Measurements from ENCODE around the gene ABCD4. TPM values are rescaled to one million over a fixed set of nuclear protein-coding genes. Genes with fewer than 3 reads are reported as not detected.

The ABCD4 gene
- total RNA-seq, 4 donors from 2014 or later, result 45.2 to 79.5 (median 62.0) TPM

DNA sequence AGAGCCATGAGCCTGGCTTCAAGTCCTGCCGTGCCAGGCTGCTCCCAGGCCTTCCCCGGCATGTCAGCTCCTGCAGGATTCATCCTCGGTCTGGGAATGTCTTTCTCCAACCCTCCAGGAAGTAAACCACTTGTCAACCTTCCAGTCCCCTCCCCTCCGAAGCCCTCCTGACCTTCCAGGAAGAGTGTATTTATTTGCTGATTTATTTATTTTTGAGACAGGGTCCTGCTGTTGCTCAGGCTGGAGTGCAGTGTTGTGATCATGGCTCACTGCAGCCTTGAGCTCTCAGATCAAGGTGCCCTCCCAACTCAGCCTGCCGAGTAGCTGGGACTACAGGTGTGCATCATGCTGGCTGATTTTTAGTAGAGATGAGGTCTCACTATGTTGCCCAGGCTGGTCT is 38.8 kb downstream of the ABCD4 start:
- Histone ChIP-seq H3K36me3 (no peaks in the 10 kb centered on the region), H3K27ac (no peak overlapping the region), H3K27me3 (no peaks in the 10 kb centered on the region), H3K4me1 (no peaks in the 10 kb centered on the region), H3K9me3 (no peaks in the 10 kb centered on the region), H3K4me3 (replicated peaks in 1 of 3) (no peak overlapping the region)
- no peak for DNase-seq
- TF ChIP-seq, protein P1, sequence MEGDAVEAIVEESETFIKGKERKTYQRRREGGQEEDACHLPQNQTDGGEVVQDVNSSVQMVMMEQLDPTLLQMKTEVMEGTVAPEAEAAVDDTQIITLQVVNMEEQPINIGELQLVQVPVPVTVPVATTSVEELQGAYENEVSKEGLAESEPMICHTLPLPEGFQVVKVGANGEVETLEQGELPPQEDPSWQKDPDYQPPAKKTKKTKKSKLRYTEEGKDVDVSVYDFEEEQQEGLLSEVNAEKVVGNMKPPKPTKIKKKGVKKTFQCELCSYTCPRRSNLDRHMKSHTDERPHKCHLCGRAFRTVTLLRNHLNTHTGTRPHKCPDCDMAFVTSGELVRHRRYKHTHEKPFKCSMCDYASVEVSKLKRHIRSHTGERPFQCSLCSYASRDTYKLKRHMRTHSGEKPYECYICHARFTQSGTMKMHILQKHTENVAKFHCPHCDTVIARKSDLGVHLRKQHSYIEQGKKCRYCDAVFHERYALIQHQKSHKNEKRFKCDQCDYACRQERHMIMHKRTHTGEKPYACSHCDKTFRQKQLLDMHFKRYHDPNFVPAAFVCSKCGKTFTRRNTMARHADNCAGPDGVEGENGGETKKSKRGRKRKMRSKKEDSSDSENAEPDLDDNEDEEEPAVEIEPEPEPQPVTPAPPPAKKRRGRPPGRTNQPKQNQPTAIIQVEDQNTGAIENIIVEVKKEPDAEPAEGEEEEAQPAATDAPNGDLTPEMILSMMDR (IDR thresholded peaks at IDR 0.05), result no peak
- TF ChIP-seq POLR2A (IDR thresholded peaks at IDR 0.05), result no peak
- 63 to 73% methylated on average over 5 of the region's 5 CpGs for WGBS, 2 donors
- intact Hi-C loops (cut with DNase I), result no loop called here

DNA sequence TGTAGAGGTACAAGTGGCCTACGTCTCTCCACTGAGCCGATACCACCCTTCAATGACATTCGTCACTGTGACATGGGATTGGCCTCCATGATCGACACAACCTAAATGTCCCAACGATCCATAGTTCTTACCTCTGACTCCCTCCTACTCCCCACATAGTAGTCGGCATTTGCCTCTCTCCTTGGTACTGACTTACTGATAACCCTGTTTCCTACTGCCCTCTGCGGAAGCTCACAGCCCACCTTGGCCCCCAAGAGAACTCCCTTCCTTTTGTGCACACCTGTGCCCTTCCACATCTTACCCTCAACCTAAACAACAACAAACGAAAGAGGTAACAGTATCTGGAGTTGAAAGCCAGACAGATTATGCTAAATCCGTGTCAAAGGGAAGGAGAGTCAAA is 39.6 kb downstream of the ABCD4 start:
- Histone ChIP-seq H3K27ac (no peak overlapping the region), H3K27me3 (no peaks in the 10 kb centered on the region), H3K9me3 (no peaks in the 10 kb centered on the region), H3K36me3 (no peaks in the 10 kb centered on the region), H3K4me3 (replicated peaks in 1 of 3) (no peak overlapping the region), H3K4me1 (no peaks in the 10 kb centered on the region)
- DNase-seq, result no peak
- intact Hi-C loops (cut with DNase I), result no loop called here
- TF ChIP-seq, protein P1 (IDR thresholded peaks at IDR 0.05), result no peak
- TF ChIP-seq POLR2A (IDR thresholded peaks at IDR 0.05), result no peak
- WGBS, 2 donors, result 76 to 83% methylated on average over 9 of the region's 9 CpGs

DNA sequence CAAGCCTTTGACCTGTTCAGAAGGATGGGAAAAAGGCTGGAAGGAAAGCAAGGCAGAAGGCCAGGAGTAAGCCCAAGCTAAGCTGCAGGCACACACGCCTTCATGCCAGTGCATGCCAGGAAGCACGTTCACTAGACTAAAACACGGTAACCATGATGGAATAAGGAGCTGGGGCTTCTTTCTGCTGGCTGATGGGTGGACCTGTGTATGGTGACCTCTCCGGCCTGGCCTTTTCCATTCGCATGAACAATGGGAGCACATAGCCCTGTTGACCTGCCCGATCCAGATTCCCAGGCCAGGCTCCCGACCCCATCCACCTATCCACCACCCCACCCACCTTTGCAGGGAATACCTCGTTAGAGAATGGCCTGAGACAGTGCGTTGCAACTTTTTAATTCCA is 40.7 kb downstream of the ABCD4 start:
- no peaks in the 10 kb centered on the region for H3K36me3 ChIP-seq
- DNase-seq, result no peak
- H3K9me3 ChIP-seq, result no peaks in the 10 kb centered on the region
- 93 to 97% methylated on average over 9 of the region's 9 CpGs for WGBS, 2 donors
- H3K4me1 ChIP-seq, result peaks cover 0 to 3% of the 10 kb centered on the region in 2 donors
- TF ChIP-seq, protein P1 (IDR thresholded peaks at IDR 0.05), result no peak
- TF ChIP-seq POLR2A (IDR thresholded peaks at IDR 0.05), result no peak
- no peak overlapping the region for H3K4me3 ChIP-seq (replicated peaks in 1 of 3)
- no peak overlapping the region for H3K27ac ChIP-seq
- intact Hi-C loops (cut with DNase I), result no loop called here
- no peaks in the 10 kb centered on the region for H3K27me3 ChIP-seq

DNA sequence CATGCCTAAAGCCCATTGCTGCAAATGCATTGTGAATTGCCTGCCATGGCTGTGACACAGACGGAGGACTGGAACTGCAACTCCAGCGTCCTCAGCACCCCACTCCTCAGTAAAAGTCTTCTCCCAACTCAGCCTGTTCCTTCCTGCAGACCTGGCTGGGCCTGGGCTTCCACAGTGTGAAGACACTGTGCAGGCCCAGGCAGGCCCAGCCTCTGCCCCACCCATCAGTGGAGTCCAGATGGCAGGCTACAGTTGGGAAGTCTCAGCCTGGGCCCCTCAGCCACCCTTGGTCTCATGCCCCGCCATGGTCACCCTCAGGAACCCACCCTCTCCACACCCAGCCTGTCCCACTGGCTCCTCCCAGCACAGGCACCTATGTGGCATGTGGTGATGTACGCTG is 41.4 kb downstream of the ABCD4 start:
- Histone ChIP-seq H3K9me3 (no peaks in the 10 kb centered on the region), H3K36me3 (no peaks in the 10 kb centered on the region), H3K4me3 (replicated peaks in 1 of 3) (no peak overlapping the region), H3K27ac (no peak overlapping the region), H3K4me1 (peaks cover 0 to 6% of the 10 kb centered on the region in 2 donors), H3K27me3 (no peaks in the 10 kb centered on the region)
- intact Hi-C loops (cut with DNase I), result no loop called here
- TF ChIP-seq POLR2A (IDR thresholded peaks at IDR 0.05), result no peak
- TF ChIP-seq, protein P1 (IDR thresholded peaks at IDR 0.05), result no peak
- 79 to 82% methylated on average over 4 of the region's 4 CpGs for WGBS, 2 donors
- DNase-seq, result no peak

DNA sequence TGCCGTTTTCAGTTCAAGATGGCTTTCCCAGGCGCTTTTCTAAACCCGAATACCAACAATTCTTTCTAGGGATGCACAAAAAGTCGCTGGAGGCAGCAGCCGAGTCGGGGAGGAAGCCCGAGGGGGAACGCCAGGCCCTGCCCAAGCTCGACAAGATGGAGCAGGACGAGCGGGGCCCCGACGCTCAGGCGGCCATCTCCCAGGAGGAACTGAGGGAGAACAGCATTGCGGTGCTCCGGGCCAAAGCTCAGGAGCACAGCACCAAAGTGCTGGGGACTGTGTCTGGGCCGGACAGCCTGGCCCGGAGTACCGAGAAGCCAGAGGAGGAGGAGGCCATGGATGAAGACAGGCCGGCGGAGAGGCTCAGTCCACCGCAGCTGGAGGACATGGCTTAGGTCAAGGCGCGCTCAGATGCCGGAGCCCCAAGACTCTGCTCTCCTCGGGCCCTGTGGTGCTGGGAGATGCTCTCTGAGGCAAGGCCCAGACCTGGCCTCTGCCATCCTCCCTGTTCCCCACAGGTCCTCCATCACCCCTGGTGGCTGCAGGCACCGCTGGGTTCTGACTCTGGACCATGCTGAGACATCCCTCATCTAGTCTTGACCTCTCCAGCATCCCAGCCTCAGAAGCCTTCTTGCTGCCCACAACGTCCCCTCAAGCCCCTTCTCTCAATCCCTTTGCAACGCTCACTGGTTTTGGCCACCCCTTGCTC is 42.1 kb downstream of the ABCD4 start:
- Histone ChIP-seq H3K27me3 (no peaks in the 10 kb centered on the region), H3K36me3 (no peaks in the 10 kb centered on the region), H3K27ac (no peak overlapping the region), H3K4me3 (replicated peaks in 1 of 3) (no peak overlapping the region), H3K9me3 (no peaks in the 10 kb centered on the region), H3K4me1 (peaks cover 0 to 6% of the 10 kb centered on the region in 2 donors)
- intact Hi-C loops (cut with DNase I), result no loop called here
- 92 to 94% methylated on average over 29 of the region's 29 CpGs for WGBS, 2 donors
- no peak for TF ChIP-seq POLR2A (IDR thresholded peaks at IDR 0.05)
- TF ChIP-seq, protein P1 (IDR thresholded peaks at IDR 0.05), result no peak
- DNase-seq, result no peak

Measured in thyroid gland (tissue), 4 donors.